HTR-8/SVneo (cell line): Measurements from ENCODE around the gene GJC3.

Source experiments
- DNase-seq: peaks from one replicate; pipeline ENCODE4 v3.0.0; 2011; ENCODE audit warnings: low spot score, mixed read lengths; ENCODE audit not compliant: insufficient read length
- FAIRE-seq: peaks from 2 replicates; lab custom pipeline; 2011; peaks lifted over from hg19 to GRCh38; lab: Jason Lieb, UNC

Gene GJC3

DNA sequence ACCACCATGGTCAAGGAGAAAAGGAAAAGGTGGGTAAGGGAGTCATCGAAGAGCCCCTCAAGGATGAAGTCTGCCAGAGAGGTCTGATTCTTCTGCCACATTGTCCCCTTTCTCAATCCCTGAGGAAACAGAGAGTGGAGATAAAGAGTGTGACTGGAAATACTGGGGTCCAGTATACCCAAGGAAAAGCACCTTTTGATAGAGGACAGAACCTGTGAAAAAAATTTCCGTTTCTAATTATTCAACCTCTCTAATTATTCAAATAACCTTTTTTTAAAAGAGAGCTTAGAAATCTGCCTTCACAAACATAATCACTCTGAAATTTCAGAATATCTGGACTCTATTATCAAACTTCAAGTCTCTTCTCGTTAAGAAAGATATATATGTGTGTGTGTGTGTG is 52.5 kb downstream of the GJC3 start, which contains the start of gene OR2AE1:
OR2AE1 (minus strand) TSS at position 101 of the 400 bp plus-strand sequence; CDS start at position 101, 0 bp downstream.
- no peak for DNase-seq
- no peak for FAIRE-seq

GRCh38 chr7:99876491-99876890 is 52.9 kb downstream of the GJC3 start:
- FAIRE-seq, result no peak
- DNase-seq, result no peak
